SU-DHL-6 (cell line): Measurements from ENCODE around the gene TEDC2.

ENCODE experiments used
- H2AFZ ChIP-seq: fragments of 200-600 bp; sonication (generic); 2 replicates; pipeline ENCODE4 v1.6.1; 2014; ENCODE audit warnings: low read depth, mild to moderate bottlenecking, moderate library complexity, mixed read lengths, antibody characterized with exemption, low read length; ENCODE audit not compliant: severe bottlenecking
- H3F3A ChIP-seq: fragments of 200-600 bp; shearing (Covaris generic); 2 replicates; pipeline ENCODE4 v1.6.0; 2016; ENCODE audit warnings: antibody characterized with exemption, mild to moderate bottlenecking; ENCODE audit not compliant: insufficient read depth
- H3K27ac ChIP-seq: fragments of 200-600 bp; sonication (generic); 2 replicates; pipeline ENCODE4 v1.5.1; 2016; ENCODE audit warnings: low read depth, mild to moderate bottlenecking, low read length, moderate library complexity, mixed read lengths
- H3K27me3 ChIP-seq: fragments of 200-600 bp; sonication (generic), shearing (Covaris generic); 2 replicates; pipeline ENCODE4 v1.6.0; 2014; ENCODE audit warnings: mild to moderate bottlenecking, low read length
- H3K36me3 ChIP-seq: fragments of 200-600 bp; sonication (generic); 2 replicates; pipeline ENCODE4 v1.6.1; 2014; ENCODE audit warnings: mild to moderate bottlenecking, low read length, mixed read lengths
- H3K4me2 ChIP-seq: fragments of 300-600, 200-600 bp; shearing (Covaris generic), sonication (generic); 2 replicates; pipeline ENCODE4 v1.6.0; 2014; ENCODE audit warnings: low read length, low read depth, mild to moderate bottlenecking; ENCODE audit not compliant: poor library complexity, severe bottlenecking
- H3K4me3 ChIP-seq: fragments of 200-600 bp; sonication (generic); 2 replicates; pipeline ENCODE4 v1.5.1; 2014; ENCODE audit warnings: antibody characterized with exemption, low read length, mild to moderate bottlenecking, mixed read lengths; ENCODE audit not compliant: insufficient read depth, poor library complexity, severe bottlenecking
- H3K79me2 ChIP-seq: fragments of 200-600 bp; sonication (generic); 2 replicates; pipeline ENCODE4 v1.6.1; 2014; ENCODE audit warnings: mild to moderate bottlenecking, low read length, moderate library complexity; ENCODE audit not compliant: insufficient read depth
- H3K9ac ChIP-seq: fragments of 200-600 bp; sonication (generic); 2 replicates; pipeline ENCODE4 v1.7.0; 2014; ENCODE audit warnings: mild to moderate bottlenecking, low read length
- H3K9me2 ChIP-seq: fragments of 200-600 bp; sonication (generic); replicated peaks from 2 replicates; pipeline ENCODE4 v1.6.1; 2014; ENCODE audit warnings: low read length; ENCODE audit not compliant: insufficient read depth
- H3K9me3 ChIP-seq: fragments of 200-600 bp; sonication (generic); 2 replicates; pipeline ENCODE4 v1.6.1; 2014; ENCODE audit warnings: low read length, mixed read lengths; ENCODE audit not compliant: insufficient read depth
- H4K20me1 ChIP-seq: fragments of 200-600 bp; sonication (generic); 2 replicates; pipeline ENCODE4 v1.6.1; 2014; ENCODE audit warnings: low read depth, mild to moderate bottlenecking, antibody characterized with exemption, low read length, moderate library complexity, mixed read lengths
- CTCF ChIP-seq: fragments of 200-600 bp; sonication (generic); IDR thresholded peaks from one replicate; pipeline ENCODE4 v1.5.1; 2017; ENCODE audit warnings: antibody characterized with exemption, mild to moderate bottlenecking, low read length, moderate library complexity; ENCODE audit not compliant: insufficient read depth, poor library complexity, severe bottlenecking
- EZH2phosphoT487 ChIP-seq: fragments of 200-600 bp; sonication (generic), shearing (Covaris generic); conservative IDR thresholded peaks from 2 replicates; pipeline ENCODE4 v1.6.1; 2018; ENCODE audit warnings: mild to moderate bottlenecking, antibody characterized with exemption, low read length, moderate library complexity, mixed read lengths

TEDC2 gene

GRCh38 chr16:2482708-2483534, 23.0 kb downstream of the TEDC2 start:
- Histone ChIP-seq H3K9me2 (no peaks in the 10 kb centered on the region), H3K36me3 (no peaks in the 10 kb centered on the region), H4K20me1 (no peaks in the 10 kb centered on the region), H3K79me2 (no peaks in the 10 kb centered on the region; the same call in 1 of the 2 replicates), H3K4me3 (no peak overlapping the region), H3K4me2 (no peak overlapping the region), H3K27me3 (no peaks in the 10 kb centered on the region), H2AFZ (no peak overlapping the region), H3K27ac (no peak overlapping the region), H3K9ac (no peak overlapping the region), H3K9me3 (no peaks in the 10 kb centered on the region), H3F3A (no peaks in the 10 kb centered on the region)
- no peak for TF ChIP-seq CTCF
- no peak for TF ChIP-seq EZH2phosphoT487

- Histone ChIP-seq H3K79me2 (no peaks in the 10 kb centered on the region; the same call in 1 of the 2 replicates), H3K4me2 (no peak overlapping the region), H3K27me3 (no peaks in the 10 kb centered on the region), H2AFZ (no peak overlapping the region), H3K36me3 (no peaks in the 10 kb centered on the region), H3F3A (no peaks in the 10 kb centered on the region), H3K9me2 (no peaks in the 10 kb centered on the region), H4K20me1 (no peaks in the 10 kb centered on the region), H3K4me3 (no peak overlapping the region), H3K27ac (no peak overlapping the region), H3K9ac (no peak overlapping the region), H3K9me3 (no peaks in the 10 kb centered on the region)
- TF ChIP-seq EZH2phosphoT487, result no peak
- no peak for TF ChIP-seq CTCF
Measured at GRCh38 chr16:2483939-2484897, 24.3 kb downstream of the TEDC2 start.

- Histone ChIP-seq H3K79me2 (no peaks in the 10 kb centered on the region; the same call in 1 of the 2 replicates), H2AFZ (no peak overlapping the region), H3K9me2 (no peaks in the 10 kb centered on the region), H3F3A (no peaks in the 10 kb centered on the region), H3K36me3 (no peaks in the 10 kb centered on the region), H3K9ac (no peak overlapping the region), H3K27ac (no peak overlapping the region), H3K4me3 (no peak overlapping the region), H3K9me3 (no peaks in the 10 kb centered on the region), H3K27me3 (no peaks in the 10 kb centered on the region), H4K20me1 (no peaks in the 10 kb centered on the region), H3K4me2 (no peak overlapping the region)
- no peak for TF ChIP-seq EZH2phosphoT487
- TF ChIP-seq CTCF, result no peak
Measured at GRCh38 chr16:2484898-2485508, 25.1 kb downstream of the TEDC2 start.
